Epithelial cell of prostate (primary cell): Measurements from ENCODE around the gene ADCY2.
"Not testable (repeated sequence)": the region's sequence is repeated elsewhere in the genome, so short reads cannot be mapped to it uniquely, and the experiment has no call there.

Experiments
- DNase-seq: peaks from one replicate; pipeline ENCODE4 v3.0.0-alpha.2; 2011; ENCODE audit warnings: low read depth, low spot score
- H3K27ac ChIP-seq: fragments of 450-650 bp; 2 replicates; pipeline ENCODE4 v1.5.1; 2017; ENCODE audit warnings: mild to moderate bottlenecking

ADCY2 gene

GRCh38 chr5:7394889-7395431, 978 bp upstream of the ADCY2 start:
- H3K27ac ChIP-seq, result no peak overlapping the region
- no peak for DNase-seq

- H3K27ac ChIP-seq, result no peak overlapping the region
- DNase-seq, result no peak
These were observed 449 bp upstream of the ADCY2 start for GRCh38 chr5:7395432-7395946.

- no peak for DNase-seq
- H3K27ac ChIP-seq, result no peak overlapping the region
These were observed 946 bp downstream of the ADCY2 start for GRCh38 chr5:7396713-7397454.

- no peak overlapping the region for H3K27ac ChIP-seq
- no peak for DNase-seq
These were observed 2.0 kb downstream of the ADCY2 start for GRCh38 chr5:7397937-7398336.

GRCh38 chr5:7398596-7399280, 2.8 kb downstream of the ADCY2 start:
- no peak for DNase-seq
- H3K27ac ChIP-seq, result no peak overlapping the region

GRCh38 chr5:7405277-7405676, 9.3 kb downstream of the ADCY2 start:
- no peak for DNase-seq
- H3K27ac ChIP-seq, result no peak overlapping the region

- DNase-seq, result no peak
These were observed 15.1 kb downstream of the ADCY2 start for GRCh38 chr5:7410936-7411511.

GRCh38 chr5:7412409-7412808, 16.5 kb downstream of the ADCY2 start:
- DNase-seq, result no peak
- H3K27ac ChIP-seq, result no peak overlapping the region

More at GRCh38 chr5:7410936-7411511, 15.1 kb downstream of the ADCY2 start:
- H3K27ac ChIP-seq, result no peak overlapping the region

GRCh38 chr5:7415123-7415522, 19.2 kb downstream of the ADCY2 start:
- H3K27ac ChIP-seq, result no peak overlapping the region
- no peak for DNase-seq

- H3K27ac ChIP-seq, result no peak overlapping the region
- DNase-seq, result no peak
These were observed 19.9 kb downstream of the ADCY2 start for GRCh38 chr5:7415587-7416535.

GRCh38 chr5:7418276-7418675, 22.3 kb downstream of the ADCY2 start:
- DNase-seq, result no peak
- H3K27ac ChIP-seq, result no peak overlapping the region

- H3K27ac ChIP-seq, result no peak overlapping the region
- DNase-seq, result no peak
These were observed 23.4 kb downstream of the ADCY2 start for GRCh38 chr5:7419367-7419766.

- no peak overlapping the region for H3K27ac ChIP-seq
- DNase-seq, result no peak
These were observed 23.9 kb downstream of the ADCY2 start for GRCh38 chr5:7419846-7420245.

- DNase-seq, result no peak
These were observed 24.8 kb downstream of the ADCY2 start for GRCh38 chr5:7420510-7421280.

GRCh38 chr5:7422316-7423106, 26.6 kb downstream of the ADCY2 start:
- H3K27ac ChIP-seq, result no peak overlapping the region
- DNase-seq, result no peak

More at GRCh38 chr5:7420510-7421280, 24.8 kb downstream of the ADCY2 start:
- no peak overlapping the region for H3K27ac ChIP-seq

- not testable (repeated sequence) for DNase-seq
These were observed 27.3 kb downstream of the ADCY2 start for GRCh38 chr5:7423231-7423630.

GRCh38 chr5:7425830-7426229, 29.9 kb downstream of the ADCY2 start:
- no peak overlapping the region for H3K27ac ChIP-seq
- DNase-seq, result no peak

More at GRCh38 chr5:7423231-7423630, 27.3 kb downstream of the ADCY2 start:
- not testable (repeated sequence) for H3K27ac ChIP-seq

- DNase-seq, result no peak
- H3K27ac ChIP-seq, result no peak overlapping the region
These were observed 30.3 kb downstream of the ADCY2 start for GRCh38 chr5:7426284-7426683.
